Stimulated activated CD4-positive, alpha-beta T cell treated with anti-CD3 and anti-CD28 coated beads, Interleukin-1b, Interleukin-23, amount 100 ng/mL, for 1 hour (primary cell): ENCODE results near the gene NADK2.
A peak's percentile ranks its signal among the peaks of the same experiment; 100 is the strongest.

Experiments used
- DNase-seq, 2 donors: peaks; one replicate each; pipeline ENCODE4 v3.0.0-alpha.2; 2020; ENCODE audit warnings: low read depth in 2 of 2

The NADK2 gene

GRCh38 chr5:36162810-36163486 lies 78.8 kb downstream of the NADK2 start:
- DNase-seq: no peak

GRCh38 chr5:36161361-36161760 lies 80.4 kb downstream of the NADK2 start:
- DNase-seq: no peak

- no peak for DNase-seq
Observed at GRCh38 chr5:36160617-36161016, 81.1 kb downstream of the NADK2 start.

GRCh38 chr5:36158144-36158543 lies 83.6 kb downstream of the NADK2 start:
- DNase-seq: no peak

GRCh38 chr5:36156619-36157018 lies 85.1 kb downstream of the NADK2 start:
- DNase-seq: no peak

- no peak for DNase-seq
Observed at GRCh38 chr5:36156121-36156601, 85.6 kb downstream of the NADK2 start.

- no peak for DNase-seq
Observed at GRCh38 chr5:36155291-36155690, 86.4 kb downstream of the NADK2 start.

- DNase-seq: no peak
Observed at GRCh38 chr5:36153726-36154125, 88.0 kb downstream of the NADK2 start.

GRCh38 chr5:36153298-36153677 lies 88.4 kb downstream of the NADK2 start:
- DNase-seq: no peak

- DNase-seq: no peak
Observed at GRCh38 chr5:36152324-36153297, 89.1 kb downstream of the NADK2 start.

- DNase-seq: peak; percentile 86 to 91
Observed at GRCh38 chr5:36151434-36152323, 90.0 kb downstream of the NADK2 start, which contains the start of the genes LMBRD2 and SKP2. Gene LMBRD2, minus strand, starts transcription at chr5:36151887. Its CDS starts 8,538 bp downstream, at chr5:36143349. Gene SKP2, plus strand, starts transcription at chr5:36152111. Its CDS starts 152 bp downstream, at chr5:36152263.

GRCh38 chr5:36150676-36151433 lies 90.9 kb downstream of the NADK2 start:
- DNase-seq: peak in 1 of 2 donors; percentile 4

- no peak for DNase-seq
Observed at GRCh38 chr5:36147681-36148080, 94.0 kb downstream of the NADK2 start.

GRCh38 chr5:36146390-36146789 lies 95.3 kb downstream of the NADK2 start:
- no peak for DNase-seq

GRCh38 chr5:36145311-36145710 lies 96.4 kb downstream of the NADK2 start:
- DNase-seq: no peak
